Astrocyte (in vitro differentiated cells and primary cell): ENCODE data around the gene MYO16. TPM values are rescaled to one million over a fixed set of nuclear protein-coding genes. Genes with fewer than 3 reads are reported as not detected.

Experiments
- DNase-seq: peaks from one replicate; pipeline ENCODE4 v3.0.0-alpha.2; 2010; ENCODE audit warnings: low read depth
- FAIRE-seq: peaks from 2 replicates; lab custom pipeline; 2011; peaks lifted over from hg19 to GRCh38; lab: Jason Lieb, UNC
- H2AFZ ChIP-seq: 2 replicates; pipeline ENCODE4 v1.6.0; 2012; ENCODE audit warnings: low read depth, low read length, inconsistent platforms
- H3K27ac ChIP-seq: 2 replicates; pipeline ENCODE4 v1.5.1; 2011; ENCODE audit warnings: low read depth, low read length, inconsistent platforms
- H3K27me3 ChIP-seq: 2 replicates; pipeline ENCODE4 v1.6.0; 2011; ENCODE audit warnings: low read length, inconsistent platforms; ENCODE audit not compliant: insufficient read depth
- H3K36me3 ChIP-seq: 2 replicates; pipeline ENCODE4 v1.5.1; 2011; ENCODE audit warnings: low read length, inconsistent platforms; ENCODE audit not compliant: insufficient read depth
- H3K4me1 ChIP-seq: 2 replicates; pipeline ENCODE4 v1.5.1; 2011; ENCODE audit warnings: low read length, inconsistent platforms; ENCODE audit not compliant: insufficient read depth
- H3K4me2 ChIP-seq: 2 replicates; pipeline ENCODE4 v1.6.0; 2012; ENCODE audit warnings: low read length, inconsistent platforms
- H3K4me3 ChIP-seq: 2 replicates; pipeline ENCODE4 v1.5.1; 2011; ENCODE audit warnings: low read depth, mild to moderate bottlenecking, low read length, inconsistent platforms; ENCODE audit not compliant: insufficient read depth
- H3K79me2 ChIP-seq: 2 replicates; pipeline ENCODE4 v1.6.0; 2012; ENCODE audit warnings: mild to moderate bottlenecking, low read length, inconsistent platforms; ENCODE audit not compliant: insufficient read depth
- H3K9ac ChIP-seq: 2 replicates; pipeline ENCODE4 v1.6.0; 2012; ENCODE audit warnings: mild to moderate bottlenecking, low read length, inconsistent platforms
- H3K9me3 ChIP-seq: 2 replicates; pipeline ENCODE4 v1.5.1; 2012; ENCODE audit warnings: low read depth, mild to moderate bottlenecking, low read length, inconsistent platforms; ENCODE audit not compliant: insufficient read depth
- H4K20me1 ChIP-seq: 2 replicates; pipeline ENCODE4 v1.6.0; 2012; ENCODE audit warnings: low read length, inconsistent platforms; ENCODE audit not compliant: insufficient read depth
- H3K27ac Mint-ChIP-seq: one replicate; pipeline ENCODE4 v1.8.0; 2021; ENCODE audit warnings: mild to moderate bottlenecking, mixed read lengths; ENCODE audit not compliant: unreplicated experiment
- H3K27me3 Mint-ChIP-seq: one replicate; pipeline ENCODE4 v1.8.0; 2021; ENCODE audit warnings: low read depth, mixed read lengths; ENCODE audit not compliant: unreplicated experiment
- H3K36me3 Mint-ChIP-seq: one replicate; pipeline ENCODE4 v1.8.0; 2021; ENCODE audit warnings: low read depth, mixed read lengths; ENCODE audit not compliant: unreplicated experiment
- H3K4me1 Mint-ChIP-seq: one replicate; pipeline ENCODE4 v1.8.0; 2021; ENCODE audit warnings: low read depth, mixed read lengths; ENCODE audit not compliant: unreplicated experiment
- H3K4me3 Mint-ChIP-seq: one replicate; pipeline ENCODE4 v1.8.0; 2021; ENCODE audit warnings: mild to moderate bottlenecking, moderate library complexity, mixed read lengths; ENCODE audit not compliant: unreplicated experiment
- H3K9me3 Mint-ChIP-seq: one replicate; pipeline ENCODE4 v1.8.0; 2021; ENCODE audit warnings: mild to moderate bottlenecking, mixed read lengths; ENCODE audit not compliant: unreplicated experiment
- CTCF ChIP-seq: IDR thresholded peaks from 2 replicates; pipeline ENCODE4 v1.5.1; 2011; ENCODE audit warnings: low read depth, mild to moderate bottlenecking, inconsistent platforms, low read length, moderate library complexity; ENCODE audit not compliant: insufficient read depth
- EZH2 ChIP-seq: IDR thresholded peaks from 2 replicates; pipeline ENCODE4 v1.6.1; 2012; ENCODE audit warnings: mild to moderate bottlenecking, low read length, inconsistent platforms; ENCODE audit not compliant: insufficient read depth
- total RNA-seq: library from RNA; stranded (reverse); gene quantifications from 2 replicates; pipeline ENCODE4 v1.2.1, GENCODE V29; 2021

MYO16 gene
- total RNA-seq, 1 donor from 2014 or later, result 0.14 TPM

GRCh38 chr13:109182777-109183465, 553.5 kb downstream of the MYO16 start:
- no peaks in the 10 kb centered on the region for H3K27me3 ChIP-seq
- no peaks in the 10 kb centered on the region for H3K27me3 Mint-ChIP-seq
- no peak overlapping the region for H3K4me3 Mint-ChIP-seq
- H3K4me3 ChIP-seq, result no peak overlapping the region
- no peak for FAIRE-seq
- H3K27ac Mint-ChIP-seq, result peak overlapping the region; percentile 70
- peak; percentile 34 for DNase-seq
- no peak overlapping the region for H3K27ac ChIP-seq
- H3K4me1 Mint-ChIP-seq, result peaks cover 18% of the 10 kb centered on the region
- no peak overlapping the region for H3K4me2 ChIP-seq
- TF ChIP-seq EZH2 (no peak), CTCF (no peak)
- no peak overlapping the region for H2AFZ ChIP-seq
- no peaks in the 10 kb centered on the region for H3K36me3 ChIP-seq
- no peaks in the 10 kb centered on the region for H3K36me3 Mint-ChIP-seq
- no peaks in the 10 kb centered on the region for H3K9me3 Mint-ChIP-seq
- H3K9me3 ChIP-seq, result no peaks in the 10 kb centered on the region
- no peaks in the 10 kb centered on the region for H3K79me2 ChIP-seq
- no peak overlapping the region for H3K9ac ChIP-seq
- H4K20me1 ChIP-seq, result no peaks in the 10 kb centered on the region
- peaks cover 13% of the 10 kb centered on the region for H3K4me1 ChIP-seq

GRCh38 chr13:109191413-109191812, 562.0 kb downstream of the MYO16 start:
- Histone ChIP-seq H3K4me1 (no peaks in the 10 kb centered on the region), H3K4me2 (no peak overlapping the region), H3K27ac (no peak overlapping the region), H2AFZ (no peak overlapping the region), H3K27me3 (no peaks in the 10 kb centered on the region), H3K9me3 (no peaks in the 10 kb centered on the region), H3K9ac (no peak overlapping the region), H3K4me3 (no peak overlapping the region), H4K20me1 (no peaks in the 10 kb centered on the region), H3K36me3 (no peaks in the 10 kb centered on the region), H3K79me2 (no peaks in the 10 kb centered on the region)
- H3K4me3 Mint-ChIP-seq, result no peak overlapping the region
- no peaks in the 10 kb centered on the region for H3K4me1 Mint-ChIP-seq
- no peaks in the 10 kb centered on the region for H3K27me3 Mint-ChIP-seq
- no peak overlapping the region for H3K27ac Mint-ChIP-seq
- H3K36me3 Mint-ChIP-seq, result no peaks in the 10 kb centered on the region
- no peaks in the 10 kb centered on the region for H3K9me3 Mint-ChIP-seq
- no peak for TF ChIP-seq EZH2
- FAIRE-seq (no peak), DNase-seq (no peak)

- Histone ChIP-seq H2AFZ (no peak overlapping the region), H3K9ac (no peak overlapping the region), H3K4me1 (no peaks in the 10 kb centered on the region), H3K79me2 (no peaks in the 10 kb centered on the region), H3K4me2 (no peak overlapping the region), H3K27ac (no peak overlapping the region), H4K20me1 (no peaks in the 10 kb centered on the region), H3K27me3 (no peaks in the 10 kb centered on the region), H3K4me3 (no peak overlapping the region), H3K36me3 (no peaks in the 10 kb centered on the region), H3K9me3 (no peaks in the 10 kb centered on the region)
- no peak overlapping the region for H3K4me3 Mint-ChIP-seq
- DNase-seq, result no peak
- H3K4me1 Mint-ChIP-seq, result no peaks in the 10 kb centered on the region
- H3K36me3 Mint-ChIP-seq, result no peaks in the 10 kb centered on the region
- H3K27me3 Mint-ChIP-seq, result no peaks in the 10 kb centered on the region
- H3K9me3 Mint-ChIP-seq, result no peaks in the 10 kb centered on the region
- no peak overlapping the region for H3K27ac Mint-ChIP-seq
- FAIRE-seq, result no peak
- TF ChIP-seq CTCF (no peak), EZH2 (no peak)
Measured at GRCh38 chr13:109192306-109192705, 562.9 kb downstream of the MYO16 start.
